ENCODE data around the gene ATP8A2. TPM values are rescaled to one million over a fixed set of nuclear protein-coding genes. Genes with fewer than 3 reads are reported as not detected.

Gene ATP8A2
- total RNA-seq, 1 donor from 2014 or later: 1.9 TPM

DNA sequence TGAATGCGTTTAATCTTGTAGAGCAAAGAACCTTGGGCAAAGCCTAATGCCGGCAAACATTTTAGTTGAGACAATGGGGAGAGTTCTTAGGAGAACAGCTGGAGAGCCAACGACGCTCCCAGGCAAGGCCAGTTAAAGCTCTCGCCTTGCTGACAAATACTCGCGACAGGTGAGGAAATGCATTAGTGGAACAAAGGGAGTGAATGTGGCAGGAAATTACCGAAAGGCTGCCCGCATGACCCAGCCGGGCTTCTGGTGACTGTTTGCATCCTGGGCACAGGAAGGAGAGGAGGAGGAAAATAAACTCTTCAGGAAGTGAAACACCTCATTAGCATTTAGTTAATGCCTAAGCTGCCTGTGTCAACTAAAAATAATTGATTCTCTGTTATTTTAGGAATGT is 605.4 kb downstream of the ATP8A2 start:
- no peak for ATAC-seq
- TF ChIP-seq, protein P1, sequence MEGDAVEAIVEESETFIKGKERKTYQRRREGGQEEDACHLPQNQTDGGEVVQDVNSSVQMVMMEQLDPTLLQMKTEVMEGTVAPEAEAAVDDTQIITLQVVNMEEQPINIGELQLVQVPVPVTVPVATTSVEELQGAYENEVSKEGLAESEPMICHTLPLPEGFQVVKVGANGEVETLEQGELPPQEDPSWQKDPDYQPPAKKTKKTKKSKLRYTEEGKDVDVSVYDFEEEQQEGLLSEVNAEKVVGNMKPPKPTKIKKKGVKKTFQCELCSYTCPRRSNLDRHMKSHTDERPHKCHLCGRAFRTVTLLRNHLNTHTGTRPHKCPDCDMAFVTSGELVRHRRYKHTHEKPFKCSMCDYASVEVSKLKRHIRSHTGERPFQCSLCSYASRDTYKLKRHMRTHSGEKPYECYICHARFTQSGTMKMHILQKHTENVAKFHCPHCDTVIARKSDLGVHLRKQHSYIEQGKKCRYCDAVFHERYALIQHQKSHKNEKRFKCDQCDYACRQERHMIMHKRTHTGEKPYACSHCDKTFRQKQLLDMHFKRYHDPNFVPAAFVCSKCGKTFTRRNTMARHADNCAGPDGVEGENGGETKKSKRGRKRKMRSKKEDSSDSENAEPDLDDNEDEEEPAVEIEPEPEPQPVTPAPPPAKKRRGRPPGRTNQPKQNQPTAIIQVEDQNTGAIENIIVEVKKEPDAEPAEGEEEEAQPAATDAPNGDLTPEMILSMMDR (IDR thresholded peaks at IDR 0.05): no peak
- Histone ChIP-seq H3K27me3 (no peaks in the 10 kb centered on the region), H3K9me3 (no peaks in the 10 kb centered on the region), H3K27ac (no peak overlapping the region), H3K4me1 (no peaks in the 10 kb centered on the region), H3K36me3 (no peaks in the 10 kb centered on the region), H3K4me3 (no peak overlapping the region)
- no peak for DNase-seq
- intact Hi-C loops (cut with DNase I): no loop called here

DNA sequence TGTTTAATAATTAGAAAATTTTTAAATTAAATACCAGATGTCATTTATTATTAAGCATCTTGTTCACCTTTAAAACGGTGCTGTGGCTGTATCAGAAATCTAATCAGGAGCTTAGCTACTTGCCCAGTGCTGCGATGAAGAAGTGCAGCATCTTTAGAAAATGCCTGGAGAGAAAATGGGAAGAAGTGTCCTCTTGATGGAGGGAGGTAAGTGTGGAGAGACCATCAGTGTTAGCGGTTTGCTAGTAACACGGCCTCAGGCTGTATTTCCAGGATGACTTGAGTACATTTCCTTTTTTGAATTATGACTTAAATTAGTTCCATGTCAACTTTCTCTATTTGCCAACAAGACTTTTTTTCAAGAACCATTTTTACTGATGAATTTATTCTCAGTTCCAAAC is 605.9 kb downstream of the ATP8A2 start:
- ATAC-seq (no peak), DNase-seq (no peak)
- Histone ChIP-seq H3K4me1 (no peaks in the 10 kb centered on the region), H3K4me3 (no peak overlapping the region), H3K27ac (no peak overlapping the region), H3K27me3 (no peaks in the 10 kb centered on the region), H3K36me3 (no peaks in the 10 kb centered on the region), H3K9me3 (no peaks in the 10 kb centered on the region)
- TF ChIP-seq, protein P1 (IDR thresholded peaks at IDR 0.05): no peak
- intact Hi-C loops (cut with DNase I): no loop called here

DNA sequence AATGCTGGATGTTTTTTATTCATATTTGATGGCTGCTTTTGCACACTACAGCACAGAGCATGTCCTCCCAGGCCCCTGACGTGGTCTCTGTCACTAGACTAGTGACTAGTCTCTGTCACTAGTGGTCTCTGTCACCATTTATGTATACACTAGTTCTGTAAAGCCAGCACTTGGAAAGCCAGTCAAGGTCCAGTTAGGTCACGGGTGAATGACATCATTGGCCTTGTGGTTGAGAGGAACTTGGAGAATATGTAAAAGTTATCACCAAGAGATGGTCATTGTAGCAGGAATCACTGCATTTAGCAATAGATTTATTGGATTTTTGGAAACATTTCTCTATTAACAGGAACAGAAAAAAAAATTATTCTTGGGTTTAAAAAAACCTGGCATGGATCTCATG is 607.2 kb downstream of the ATP8A2 start:
- H3K4me3 ChIP-seq: no peak overlapping the region
- ATAC-seq (no peak), DNase-seq (no peak)
- intact Hi-C loops (cut with DNase I): no loop called here
- H3K4me1 ChIP-seq: no peaks in the 10 kb centered on the region
- TF ChIP-seq, protein P1 (IDR thresholded peaks at IDR 0.05): no peak
- H3K36me3 ChIP-seq: no peaks in the 10 kb centered on the region
- no peaks in the 10 kb centered on the region for H3K9me3 ChIP-seq
- H3K27me3 ChIP-seq: no peaks in the 10 kb centered on the region
- no peak overlapping the region for H3K27ac ChIP-seq

DNA sequence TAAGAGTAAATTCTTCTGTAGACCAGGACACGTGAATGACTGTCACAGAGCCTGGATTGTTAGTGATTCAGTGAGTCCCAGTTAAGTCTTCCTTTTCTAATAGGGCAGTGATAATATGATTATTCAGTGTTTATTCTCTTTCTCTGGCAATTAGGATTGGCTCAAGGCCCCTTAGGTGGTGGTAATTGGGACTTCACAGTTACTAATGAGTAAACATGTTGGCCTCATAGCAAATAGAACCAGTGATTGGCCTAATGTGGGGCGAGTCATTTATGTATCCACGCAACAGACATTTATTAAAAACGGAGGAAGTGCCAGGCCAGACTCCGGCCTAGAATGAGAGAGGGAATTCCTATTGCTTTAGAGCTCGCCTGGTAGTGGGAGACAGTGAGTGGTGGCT is 607.6 kb downstream of the ATP8A2 start:
- no peaks in the 10 kb centered on the region for H3K9me3 ChIP-seq
- intact Hi-C loops (cut with DNase I): no loop called here
- H3K27ac ChIP-seq: no peak overlapping the region
- H3K36me3 ChIP-seq: no peaks in the 10 kb centered on the region
- no peak overlapping the region for H3K4me3 ChIP-seq
- TF ChIP-seq, protein P1 (IDR thresholded peaks at IDR 0.05): no peak
- no peak for ATAC-seq
- H3K27me3 ChIP-seq: no peaks in the 10 kb centered on the region
- DNase-seq: no peak
- no peaks in the 10 kb centered on the region for H3K4me1 ChIP-seq

DNA sequence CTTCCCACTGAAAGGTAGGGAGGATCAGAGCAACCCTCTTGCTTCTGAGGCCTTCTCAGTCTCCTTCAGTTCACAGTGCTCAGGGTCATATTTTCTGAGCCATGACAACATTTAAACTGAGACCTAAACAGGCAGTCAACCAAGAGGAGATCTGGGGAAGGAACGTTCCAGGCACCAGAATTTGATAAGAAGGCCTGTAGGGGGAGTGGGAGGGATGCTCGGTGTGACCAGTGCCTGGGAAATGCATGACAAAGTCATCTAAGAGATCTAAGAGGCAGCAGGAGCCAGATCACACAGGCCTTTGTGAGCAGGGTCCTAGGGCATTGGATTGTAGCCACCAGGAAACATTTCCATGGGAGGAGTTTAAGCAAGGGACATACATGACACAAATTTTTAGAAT is 608.5 kb downstream of the ATP8A2 start:
- TF ChIP-seq, protein P1 (IDR thresholded peaks at IDR 0.05): peak; percentile 32
- Histone ChIP-seq H3K4me1 (no peaks in the 10 kb centered on the region), H3K36me3 (no peaks in the 10 kb centered on the region), H3K27me3 (no peaks in the 10 kb centered on the region), H3K9me3 (no peaks in the 10 kb centered on the region), H3K27ac (no peak overlapping the region), H3K4me3 (no peak overlapping the region)
- ATAC-seq (peak; percentile 78), DNase-seq (no peak)
- intact Hi-C loops (cut with DNase I): no loop called here

DNA sequence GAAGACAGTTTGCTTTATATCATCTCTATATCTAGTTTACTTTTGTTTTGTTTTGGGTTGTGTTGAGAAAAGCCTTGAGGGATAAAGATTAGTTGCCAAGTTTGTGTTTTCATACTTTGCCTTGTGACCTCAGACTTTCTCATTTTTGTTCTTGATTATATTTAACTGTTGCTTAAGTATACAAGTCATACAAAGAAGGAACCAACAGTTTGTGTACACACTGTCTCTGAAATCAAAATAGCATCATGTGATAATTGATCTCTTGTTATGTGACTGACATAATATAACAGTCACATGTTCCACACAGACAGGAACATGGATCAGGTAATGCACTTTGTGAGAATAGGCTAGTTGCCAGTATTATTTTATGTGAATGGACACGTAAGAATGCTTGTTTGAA is 609.3 kb downstream of the ATP8A2 start:
- Histone ChIP-seq H3K27ac (no peak overlapping the region), H3K36me3 (no peaks in the 10 kb centered on the region), H3K27me3 (no peaks in the 10 kb centered on the region), H3K4me3 (no peak overlapping the region), H3K4me1 (no peaks in the 10 kb centered on the region), H3K9me3 (no peaks in the 10 kb centered on the region)
- TF ChIP-seq, protein P1 (IDR thresholded peaks at IDR 0.05): no peak
- intact Hi-C loops (cut with DNase I): no loop called here
- ATAC-seq: no peak
- DNase-seq: no peak

Data from upper lobe of right lung (tissue), 1 donor.